SK-N-SH (cell line): Measurements from ENCODE around the gene GRPEL2. TPM values are rescaled to one million over a fixed set of nuclear protein-coding genes. Genes with fewer than 3 reads are reported as not detected.

ENCODE experiments used
- CTCF ChIA-PET: fragments of 300-600, 350-600 bp; formaldehyde crosslinking; extraction: SDS; loops from one replicate; lab custom pipeline; 2021; lab: Yijun Ruan, JAX
- POLR2A ChIA-PET: fragments of 350-600 bp; sonication (Branson Sonifier 250); formaldehyde crosslinking; extraction: SDS; loops from one replicate; lab custom pipeline; 2020; ENCODE audit warnings: antibody characterized with exemption, inconsistent platforms; lab: Yijun Ruan, JAX
- DNase-seq: peaks from one replicate; pipeline ENCODE4 v3.0.0; 2012
- H2AFZ ChIP-seq: fragments of 200-600 bp; sonication (generic); 2 replicates; pipeline ENCODE4 v1.8.1; 2016; ENCODE audit warnings: antibody characterized with exemption, mild to moderate bottlenecking, low read depth
- H3F3A ChIP-seq: fragments of 200-600 bp; sonication (generic); replicated peaks from 2 replicates; pipeline ENCODE3; 2016; ENCODE audit warnings: antibody characterized with exemption, mild to moderate bottlenecking; ENCODE audit not compliant: insufficient read depth
- H3K27ac ChIP-seq, 2 experiments: fragments of 200-500 bp in 1 of 2; fragments of 200-600 bp in 1 of 2; sonication (Bioruptor generic) in 1 of 2; sonication (generic), shearing (Covaris generic) in 1 of 2; 2 replicates each; pipeline versions ENCODE4 v1.5.1 to v1.6.1; 2014 to 2016; ENCODE audit warnings: low read depth in 2 of 2, inconsistent platforms in 1 of 2, low read length in 1 of 2, mild to moderate bottlenecking in 1 of 2, mixed read lengths in 1 of 2
- H3K27me3 ChIP-seq: fragments of 200-600 bp; sonication (generic), shearing (Covaris generic); 2 replicates; pipeline ENCODE4 v1.6.1; 2016; ENCODE audit warnings: mixed run types; ENCODE audit not compliant: insufficient read depth
- H3K36me3 ChIP-seq, 2 experiments: fragments of 200-500 bp in 1 of 2; fragments of 200-600 bp in 1 of 2; sonication (Bioruptor generic) in 1 of 2; sonication (generic) in 1 of 2; replicated peaks in 1 of 2; 2 replicates each; pipeline versions ENCODE3 to v1.5.1; 2014 to 2016; ENCODE audit warnings: low read length in 1 of 2, mild to moderate bottlenecking in 1 of 2; ENCODE audit not compliant: insufficient read depth in 2 of 2, control insufficient read depth in 1 of 2
- H3K4me1 ChIP-seq, 2 experiments: fragments of 200-500 bp in 1 of 2; fragments of 200-600 bp in 1 of 2; sonication (Bioruptor generic) in 1 of 2; sonication (generic), shearing (Covaris generic) in 1 of 2; 2 replicates each; pipeline versions ENCODE4 v1.5.1 to v1.6.1; 2014 to 2016; ENCODE audit warnings: low read depth in 1 of 2, low read length in 1 of 2, mixed run types in 1 of 2; ENCODE audit not compliant: insufficient read depth in 2 of 2, control insufficient read depth in 1 of 2
- H3K4me2 ChIP-seq: fragments of 200-600 bp; sonication (generic), shearing (Covaris generic); 2 replicates; pipeline ENCODE4 v1.6.1; 2017; ENCODE audit warnings: mixed run types
- H3K4me3 ChIP-seq, 2 experiments: fragments of 200-500 bp in 1 of 2; fragments of 200-600 bp in 1 of 2; sonication (Bioruptor generic) in 1 of 2; sonication (generic), shearing (Covaris generic) in 1 of 2; 2 replicates each; pipeline versions ENCODE4 v1.5.1 to v1.8.1; 2014 to 2016; ENCODE audit warnings: low read depth in 2 of 2, inconsistent platforms in 1 of 2, low read length in 1 of 2, mild to moderate bottlenecking in 1 of 2, mixed read lengths in 1 of 2, moderate library complexity in 1 of 2
- H3K79me2 ChIP-seq: fragments of 200-600 bp; sonication (generic); 2 replicates; pipeline ENCODE4 v1.8.1; 2017; ENCODE audit warnings: mild to moderate bottlenecking; ENCODE audit not compliant: insufficient read depth
- H3K9ac ChIP-seq: fragments of 200-600 bp; sonication (generic); 2 replicates; pipeline ENCODE4 v1.6.1; 2017; ENCODE audit warnings: mixed run types
- H3K9me2 ChIP-seq: fragments of 200-600 bp; sonication (generic); 2 replicates; pipeline ENCODE4 v1.6.1; 2017; ENCODE audit warnings: mixed run types
- H3K9me3 ChIP-seq: fragments of 200-600 bp; sonication (generic); 2 replicates; pipeline ENCODE4 v1.6.1; 2017; ENCODE audit warnings: mixed run types, mild to moderate bottlenecking, moderate library complexity
- H4K20me1 ChIP-seq: fragments of 200-600 bp; sonication (generic); 2 replicates; pipeline ENCODE4 v1.6.1; 2017; ENCODE audit warnings: mild to moderate bottlenecking, mixed run types; ENCODE audit not compliant: insufficient read depth
- ELF1 ChIP-seq: IDR thresholded peaks from 2 replicates; pipeline ENCODE4 v1.4.0; 2012
- FOSL2 ChIP-seq: IDR thresholded peaks from 2 replicates; pipeline ENCODE4 v1.4.0; 2012; ENCODE audit warnings: low read depth, mild to moderate bottlenecking, moderate library complexity, borderline replicate concordance
- GATA2 ChIP-seq: sonication (generic); formaldehyde crosslinking; IDR thresholded peaks from 2 replicates; pipeline ENCODE4 v1.5.0; 2020; ENCODE audit warnings: mild to moderate bottlenecking, missing genetic modification reagents
- MEF2A ChIP-seq: IDR thresholded peaks from 2 replicates; pipeline ENCODE4 v1.4.0; 2012; ENCODE audit warnings: low read depth, borderline replicate concordance
- NRF1 ChIP-seq: IDR thresholded peaks from 2 replicates; pipeline ENCODE4 v1.6.1; 2012; ENCODE audit warnings: low read depth, mild to moderate bottlenecking, low read length
- RCOR1 ChIP-seq: fragments of 150-350 bp; IDR thresholded peaks from 2 replicates; pipeline ENCODE4 v1.6.1; 2017; ENCODE audit warnings: antibody characterized with exemption, low read length
- RFX5 ChIP-seq: IDR thresholded peaks from 2 replicates; pipeline ENCODE4 v1.6.1; 2012; ENCODE audit warnings: mild to moderate bottlenecking, improper control_type of control experiment, low read length
- SIN3A ChIP-seq: IDR thresholded peaks from 2 replicates; pipeline ENCODE4 v1.6.1; 2012; ENCODE audit warnings: low read depth, mild to moderate bottlenecking, low read length, moderate library complexity, borderline replicate concordance
- SMC3 ChIP-seq: IDR thresholded peaks from 2 replicates; pipeline ENCODE4 v1.6.1; 2012; ENCODE audit warnings: low read depth, low read length, improper control_type of control experiment
- TEAD4 ChIP-seq: IDR thresholded peaks from 2 replicates; pipeline ENCODE4 v1.4.0; 2012; ENCODE audit warnings: mild to moderate bottlenecking, borderline replicate concordance; ENCODE audit not compliant: insufficient read depth
- YY1 ChIP-seq: IDR thresholded peaks from 2 replicates; pipeline ENCODE4 v1.4.0; 2012; ENCODE audit warnings: low read depth, mild to moderate bottlenecking
- WGBS: methylation state at CpG from one replicate; pipeline ENCODE4 v1.1.6; 2017; ENCODE audit warnings: low lambda C conversion rate; 5-methylcytosine and 5-hydroxymethylcytosine counted together
- polyA plus RNA-seq, 3 experiments: library from polyadenylated mRNA; depleted of rRNA; stranded (reverse); fragments of >200 nt; gene quantifications; 2 replicates each; pipeline ENCODE4 v1.2.3, GENCODE V29; 2012
- TF ChIP-seq, protein P1 (sequence below): fragments of 200-600 bp; sonication (generic); IDR thresholded peaks from 2 replicates; pipeline ENCODE4 v1.6.1; 2017; ENCODE audit warnings: antibody characterized with exemption, mild to moderate bottlenecking, moderate library complexity
- TF ChIP-seq, protein P2 (sequence below): fragments of 150-350 bp; IDR thresholded peaks from 2 replicates; pipeline ENCODE4 v1.6.1; 2016; ENCODE audit warnings: mild to moderate bottlenecking, low read depth, low read length
- TF ChIP-seq, protein P3 (sequence below): IDR thresholded peaks from 2 replicates; pipeline ENCODE4; 2012
- TF ChIP-seq, protein P4 (sequence below): IDR thresholded peaks from 2 replicates; pipeline ENCODE4 v1.4.0; 2012; ENCODE audit warnings: low read depth, borderline replicate concordance

The GRPEL2 gene
- polyA plus RNA-seq, 1 of the 3 experiments (the other 2 are of a cell fraction): 4.6 TPM

DNA sequence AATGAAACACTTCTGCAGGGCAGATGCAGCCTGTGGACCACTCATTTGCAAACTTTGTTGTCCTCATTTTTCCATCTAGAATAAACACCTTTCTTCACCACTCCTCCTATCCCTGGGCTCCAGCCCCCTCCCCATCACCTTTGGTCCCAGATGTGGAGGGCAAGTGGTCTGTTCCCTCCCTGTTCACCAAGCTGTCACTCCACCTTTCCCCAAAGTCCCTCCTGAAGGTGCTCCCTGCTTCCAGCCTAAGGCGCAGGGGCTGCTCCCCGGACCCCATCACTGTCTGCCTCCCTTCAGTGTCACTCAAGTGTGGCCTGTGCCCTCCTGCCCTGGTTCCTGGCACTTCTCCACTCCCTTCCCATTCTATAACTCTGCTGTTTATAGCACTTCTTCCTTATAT lies 19.4 kb downstream of the GRPEL2 start:
- no peaks in the 10 kb centered on the region for H3F3A ChIP-seq
- peaks cover 0 to 8% of the 10 kb centered on the region in 2 experiments; a peak in 1 of 4 replicates for H3K4me1 ChIP-seq
- no peak overlapping the region for H3K4me3 ChIP-seq
- H3K9me3 ChIP-seq: no peaks in the 10 kb centered on the region
- no peaks in the 10 kb centered on the region for H3K9me2 ChIP-seq
- no peak overlapping the region for H3K27ac ChIP-seq
- 81% methylated on average over 2 of the region's 2 CpGs for WGBS
- TF ChIP-seq SMC3: no peak
- TF ChIP-seq, all 33 proteins: peak for 0
- ChIA-PET CTCF (interaction anchor here (1.0 to 41.4 kb wide), 6 partner anchors 9 to 201 kb away, joined by 3 to 1751 read pairs (median 16); no protein-coding TSS in a partner anchor), POLR2A (no interaction called here)
- H4K20me1 ChIP-seq: no peaks in the 10 kb centered on the region
- H3K79me2 ChIP-seq: no peaks in the 10 kb centered on the region
- no peaks in the 10 kb centered on the region for H3K36me3 ChIP-seq
- no peak for DNase-seq
- no peak overlapping the region for H3K9ac ChIP-seq
- no peak overlapping the region for H3K4me2 ChIP-seq
- no peak overlapping the region for H2AFZ ChIP-seq
- no peaks in the 10 kb centered on the region for H3K27me3 ChIP-seq

DNA sequence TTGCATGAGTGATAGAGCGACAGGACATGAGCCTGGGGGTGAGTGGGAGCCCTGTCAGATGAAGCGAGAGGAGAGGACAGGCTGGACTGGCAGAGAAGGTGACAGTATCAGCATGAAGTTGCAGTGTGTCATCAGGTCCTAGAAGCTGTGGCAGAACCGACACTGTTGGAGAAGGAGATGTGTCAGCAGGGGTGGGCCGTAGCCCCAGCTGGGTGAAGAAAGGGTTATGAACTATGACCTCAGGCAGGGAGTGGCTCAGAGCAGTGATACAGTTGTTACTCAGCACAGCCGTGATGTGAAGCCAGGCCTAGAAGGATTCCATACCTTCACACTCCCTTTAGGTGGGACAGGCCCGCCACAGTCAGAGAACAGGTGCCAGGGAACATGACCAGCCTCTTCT lies 20.1 kb downstream of the GRPEL2 start:
- no peaks in the 10 kb centered on the region for H3K9me3 ChIP-seq
- H3K9ac ChIP-seq: no peak overlapping the region
- no peak for TF ChIP-seq TEAD4
- TF ChIP-seq, protein P1, sequence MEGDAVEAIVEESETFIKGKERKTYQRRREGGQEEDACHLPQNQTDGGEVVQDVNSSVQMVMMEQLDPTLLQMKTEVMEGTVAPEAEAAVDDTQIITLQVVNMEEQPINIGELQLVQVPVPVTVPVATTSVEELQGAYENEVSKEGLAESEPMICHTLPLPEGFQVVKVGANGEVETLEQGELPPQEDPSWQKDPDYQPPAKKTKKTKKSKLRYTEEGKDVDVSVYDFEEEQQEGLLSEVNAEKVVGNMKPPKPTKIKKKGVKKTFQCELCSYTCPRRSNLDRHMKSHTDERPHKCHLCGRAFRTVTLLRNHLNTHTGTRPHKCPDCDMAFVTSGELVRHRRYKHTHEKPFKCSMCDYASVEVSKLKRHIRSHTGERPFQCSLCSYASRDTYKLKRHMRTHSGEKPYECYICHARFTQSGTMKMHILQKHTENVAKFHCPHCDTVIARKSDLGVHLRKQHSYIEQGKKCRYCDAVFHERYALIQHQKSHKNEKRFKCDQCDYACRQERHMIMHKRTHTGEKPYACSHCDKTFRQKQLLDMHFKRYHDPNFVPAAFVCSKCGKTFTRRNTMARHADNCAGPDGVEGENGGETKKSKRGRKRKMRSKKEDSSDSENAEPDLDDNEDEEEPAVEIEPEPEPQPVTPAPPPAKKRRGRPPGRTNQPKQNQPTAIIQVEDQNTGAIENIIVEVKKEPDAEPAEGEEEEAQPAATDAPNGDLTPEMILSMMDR: no peak
- TF ChIP-seq FOSL2: no peak
- no peak for TF ChIP-seq YY1
- TF ChIP-seq, protein P2, sequence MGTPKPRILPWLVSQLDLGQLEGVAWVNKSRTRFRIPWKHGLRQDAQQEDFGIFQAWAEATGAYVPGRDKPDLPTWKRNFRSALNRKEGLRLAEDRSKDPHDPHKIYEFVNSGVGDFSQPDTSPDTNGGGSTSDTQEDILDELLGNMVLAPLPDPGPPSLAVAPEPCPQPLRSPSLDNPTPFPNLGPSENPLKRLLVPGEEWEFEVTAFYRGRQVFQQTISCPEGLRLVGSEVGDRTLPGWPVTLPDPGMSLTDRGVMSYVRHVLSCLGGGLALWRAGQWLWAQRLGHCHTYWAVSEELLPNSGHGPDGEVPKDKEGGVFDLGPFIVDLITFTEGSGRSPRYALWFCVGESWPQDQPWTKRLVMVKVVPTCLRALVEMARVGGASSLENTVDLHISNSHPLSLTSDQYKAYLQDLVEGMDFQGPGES: no peak
- TF ChIP-seq SIN3A: no peak
- no peak for TF ChIP-seq RCOR1
- TF ChIP-seq GATA2 (CRISPR knock-in tag): no peak
- no peak for TF ChIP-seq MEF2A
- TF ChIP-seq, protein P3, sequence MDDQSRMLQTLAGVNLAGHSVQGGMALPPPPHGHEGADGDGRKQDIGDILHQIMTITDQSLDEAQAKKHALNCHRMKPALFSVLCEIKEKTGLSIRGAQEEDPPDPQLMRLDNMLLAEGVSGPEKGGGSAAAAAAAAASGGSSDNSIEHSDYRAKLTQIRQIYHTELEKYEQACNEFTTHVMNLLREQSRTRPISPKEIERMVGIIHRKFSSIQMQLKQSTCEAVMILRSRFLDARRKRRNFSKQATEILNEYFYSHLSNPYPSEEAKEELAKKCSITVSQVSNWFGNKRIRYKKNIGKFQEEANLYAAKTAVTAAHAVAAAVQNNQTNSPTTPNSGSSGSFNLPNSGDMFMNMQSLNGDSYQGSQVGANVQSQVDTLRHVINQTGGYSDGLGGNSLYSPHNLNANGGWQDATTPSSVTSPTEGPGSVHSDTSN: no peak
- no peak for TF ChIP-seq RFX5
- TF ChIP-seq NRF1: no peak
- no peak for TF ChIP-seq SMC3
- TF ChIP-seq, protein P4, sequence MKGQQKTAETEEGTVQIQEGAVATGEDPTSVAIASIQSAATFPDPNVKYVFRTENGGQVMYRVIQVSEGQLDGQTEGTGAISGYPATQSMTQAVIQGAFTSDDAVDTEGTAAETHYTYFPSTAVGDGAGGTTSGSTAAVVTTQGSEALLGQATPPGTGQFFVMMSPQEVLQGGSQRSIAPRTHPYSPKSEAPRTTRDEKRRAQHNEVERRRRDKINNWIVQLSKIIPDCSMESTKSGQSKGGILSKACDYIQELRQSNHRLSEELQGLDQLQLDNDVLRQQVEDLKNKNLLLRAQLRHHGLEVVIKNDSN: no peak
- TF ChIP-seq ELF1: no peak
- TF ChIP-seq, all 33 proteins: peak for 0
- ChIA-PET POLR2A (interaction anchor here (0.7 kb wide), 1 partner anchor 55 kb away, joined by 3 read pairs; no protein-coding TSS in a partner anchor), CTCF (interaction anchor here (1.4 to 41.4 kb wide), 5 partner anchors 9 to 58 kb away, joined by 4 to 1751 read pairs (median 120); partner anchors contain the start of gene IL17B)
- Histone ChIP-seq H3K4me1 (peaks cover 0 to 8% of the 10 kb centered on the region in 2 experiments; a peak in 1 of 4 replicates), H3K4me2 (no peak overlapping the region), H2AFZ (no peak overlapping the region), H3K9me2 (no peaks in the 10 kb centered on the region), H4K20me1 (no peaks in the 10 kb centered on the region), H3K27me3 (no peaks in the 10 kb centered on the region), H3K36me3 (no peaks in the 10 kb centered on the region), H3K79me2 (no peaks in the 10 kb centered on the region), H3K4me3 (no peak overlapping the region), H3K27ac (no peak overlapping the region), H3F3A (no peaks in the 10 kb centered on the region)
- DNase-seq: no peak
- 85% methylated on average over 5 of the region's 6 CpGs for WGBS
